ENCODE measurements around the gene CPE. TPM values are rescaled to one million over a fixed set of nuclear protein-coding genes. Genes with fewer than 3 reads are reported as not detected.

Gene CPE
- total RNA-seq, 1 experiment from 2014 or later = 29.3 TPM

- no peak overlapping the region for H2AFZ ChIP-seq (ENCODE audit: low read depth, low read length, poor library complexity, severe bottlenecking)
- H3K4me1 ChIP-seq (ENCODE audit: control insufficient read depth in 1 of 2, insufficient read depth in 2 of 2, low read length in 2 of 2) = no peaks in the 10 kb centered on the region
- no peak overlapping the region for H3K4me2 ChIP-seq (ENCODE audit: low read length)
- RAD21 ChIA-PET (ENCODE audit: low non-redundant PET in 1 of 2, low total read pairs in 2 of 2, uncharacterized antibody in 2 of 2, unreplicated experiment in 2 of 2) = interaction anchor here in 1 of 2 experiments (0.6 kb wide), 1 partner anchor 111 kb away, joined by 4 read pairs; no protein-coding TSS in a partner anchor
- no peak overlapping the region for H3K27ac ChIP-seq (ENCODE audit: low read depth, low read length)
- no peak overlapping the region for H3K9ac ChIP-seq (ENCODE audit: low read length)
- TF ChIP-seq, protein P1, sequence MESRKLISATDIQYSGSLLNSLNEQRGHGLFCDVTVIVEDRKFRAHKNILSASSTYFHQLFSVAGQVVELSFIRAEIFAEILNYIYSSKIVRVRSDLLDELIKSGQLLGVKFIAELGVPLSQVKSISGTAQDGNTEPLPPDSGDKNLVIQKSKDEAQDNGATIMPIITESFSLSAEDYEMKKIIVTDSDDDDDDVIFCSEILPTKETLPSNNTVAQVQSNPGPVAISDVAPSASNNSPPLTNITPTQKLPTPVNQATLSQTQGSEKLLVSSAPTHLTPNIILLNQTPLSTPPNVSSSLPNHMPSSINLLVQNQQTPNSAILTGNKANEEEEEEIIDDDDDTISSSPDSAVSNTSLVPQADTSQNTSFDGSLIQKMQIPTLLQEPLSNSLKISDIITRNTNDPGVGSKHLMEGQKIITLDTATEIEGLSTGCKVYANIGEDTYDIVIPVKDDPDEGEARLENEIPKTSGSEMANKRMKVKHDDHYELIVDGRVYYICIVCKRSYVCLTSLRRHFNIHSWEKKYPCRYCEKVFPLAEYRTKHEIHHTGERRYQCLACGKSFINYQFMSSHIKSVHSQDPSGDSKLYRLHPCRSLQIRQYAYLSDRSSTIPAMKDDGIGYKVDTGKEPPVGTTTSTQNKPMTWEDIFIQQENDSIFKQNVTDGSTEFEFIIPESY (IDR thresholded peaks at IDR 0.05; ENCODE audit: extremely low read depth, insufficient replicate concordance, low read length) = no peak
- TF ChIP-seq CBX3 (IDR thresholded peaks at IDR 0.05; ENCODE audit: low read depth) (no peak), POLR2AphosphoS5 (IDR thresholded peaks at IDR 0.05; ENCODE audit: low read depth, low read length) (no peak), FOSL1 (IDR thresholded peaks at IDR 0.05; ENCODE audit: low read depth) (no peak), ZFX (IDR thresholded peaks at IDR 0.05) (no peak), JUND (IDR thresholded peaks at IDR 0.05) (no peak), EZH2 (IDR thresholded peaks at IDR 0.05) (no peak), CEBPB (IDR thresholded peaks at IDR 0.05; ENCODE audit: low read depth) (no peak), EGR1 (IDR thresholded peaks at IDR 0.05; ENCODE audit: low read depth) (no peak), POLR2A (IDR thresholded peaks at IDR 0.05; ENCODE audit: borderline replicate concordance, extremely low read depth, insufficient read depth, insufficient read length) (no peak), EZH2phosphoT487 (IDR thresholded peaks at IDR 0.05; ENCODE audit: borderline replicate concordance) (no peak), ZNF274 (IDR thresholded peaks at IDR 0.05; ENCODE audit: low read depth, low read length) (no peak), ELF1 (IDR thresholded peaks at IDR 0.05; ENCODE audit: borderline replicate concordance, low read depth) (no peak), TCF7L2 (IDR thresholded peaks at IDR 0.05; ENCODE audit: borderline replicate concordance, extremely low read depth, insufficient read depth, insufficient read length) (no peak), ATF3 (IDR thresholded peaks at IDR 0.05) (no peak), SRF (IDR thresholded peaks at IDR 0.05; ENCODE audit: low read depth) (no peak), MAX (IDR thresholded peaks at IDR 0.05) (no peak), SP1 (IDR thresholded peaks at IDR 0.05; ENCODE audit: low read depth) (no peak)
- TF ChIP-seq, protein P2, sequence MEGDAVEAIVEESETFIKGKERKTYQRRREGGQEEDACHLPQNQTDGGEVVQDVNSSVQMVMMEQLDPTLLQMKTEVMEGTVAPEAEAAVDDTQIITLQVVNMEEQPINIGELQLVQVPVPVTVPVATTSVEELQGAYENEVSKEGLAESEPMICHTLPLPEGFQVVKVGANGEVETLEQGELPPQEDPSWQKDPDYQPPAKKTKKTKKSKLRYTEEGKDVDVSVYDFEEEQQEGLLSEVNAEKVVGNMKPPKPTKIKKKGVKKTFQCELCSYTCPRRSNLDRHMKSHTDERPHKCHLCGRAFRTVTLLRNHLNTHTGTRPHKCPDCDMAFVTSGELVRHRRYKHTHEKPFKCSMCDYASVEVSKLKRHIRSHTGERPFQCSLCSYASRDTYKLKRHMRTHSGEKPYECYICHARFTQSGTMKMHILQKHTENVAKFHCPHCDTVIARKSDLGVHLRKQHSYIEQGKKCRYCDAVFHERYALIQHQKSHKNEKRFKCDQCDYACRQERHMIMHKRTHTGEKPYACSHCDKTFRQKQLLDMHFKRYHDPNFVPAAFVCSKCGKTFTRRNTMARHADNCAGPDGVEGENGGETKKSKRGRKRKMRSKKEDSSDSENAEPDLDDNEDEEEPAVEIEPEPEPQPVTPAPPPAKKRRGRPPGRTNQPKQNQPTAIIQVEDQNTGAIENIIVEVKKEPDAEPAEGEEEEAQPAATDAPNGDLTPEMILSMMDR (IDR thresholded peaks at IDR 0.05 in 2 of 3, conservative IDR thresholded peaks at IDR 0.05 in 1 of 3; ENCODE audit: borderline replicate concordance in 1 of 3, insufficient read depth in 1 of 3, low read depth in 2 of 3, low read length in 2 of 3) = no peak
- TF ChIP-seq, protein P3, sequence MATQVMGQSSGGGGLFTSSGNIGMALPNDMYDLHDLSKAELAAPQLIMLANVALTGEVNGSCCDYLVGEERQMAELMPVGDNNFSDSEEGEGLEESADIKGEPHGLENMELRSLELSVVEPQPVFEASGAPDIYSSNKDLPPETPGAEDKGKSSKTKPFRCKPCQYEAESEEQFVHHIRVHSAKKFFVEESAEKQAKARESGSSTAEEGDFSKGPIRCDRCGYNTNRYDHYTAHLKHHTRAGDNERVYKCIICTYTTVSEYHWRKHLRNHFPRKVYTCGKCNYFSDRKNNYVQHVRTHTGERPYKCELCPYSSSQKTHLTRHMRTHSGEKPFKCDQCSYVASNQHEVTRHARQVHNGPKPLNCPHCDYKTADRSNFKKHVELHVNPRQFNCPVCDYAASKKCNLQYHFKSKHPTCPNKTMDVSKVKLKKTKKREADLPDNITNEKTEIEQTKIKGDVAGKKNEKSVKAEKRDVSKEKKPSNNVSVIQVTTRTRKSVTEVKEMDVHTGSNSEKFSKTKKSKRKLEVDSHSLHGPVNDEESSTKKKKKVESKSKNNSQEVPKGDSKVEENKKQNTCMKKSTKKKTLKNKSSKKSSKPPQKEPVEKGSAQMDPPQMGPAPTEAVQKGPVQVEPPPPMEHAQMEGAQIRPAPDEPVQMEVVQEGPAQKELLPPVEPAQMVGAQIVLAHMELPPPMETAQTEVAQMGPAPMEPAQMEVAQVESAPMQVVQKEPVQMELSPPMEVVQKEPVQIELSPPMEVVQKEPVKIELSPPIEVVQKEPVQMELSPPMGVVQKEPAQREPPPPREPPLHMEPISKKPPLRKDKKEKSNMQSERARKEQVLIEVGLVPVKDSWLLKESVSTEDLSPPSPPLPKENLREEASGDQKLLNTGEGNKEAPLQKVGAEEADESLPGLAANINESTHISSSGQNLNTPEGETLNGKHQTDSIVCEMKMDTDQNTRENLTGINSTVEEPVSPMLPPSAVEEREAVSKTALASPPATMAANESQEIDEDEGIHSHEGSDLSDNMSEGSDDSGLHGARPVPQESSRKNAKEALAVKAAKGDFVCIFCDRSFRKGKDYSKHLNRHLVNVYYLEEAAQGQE (IDR thresholded peaks at IDR 0.05; ENCODE audit: low read depth) = no peak
- no peaks in the 10 kb centered on the region for H3K79me2 ChIP-seq (ENCODE audit: insufficient read depth, low read length)
- no peaks in the 10 kb centered on the region for H3K36me3 ChIP-seq (ENCODE audit: control insufficient read depth in 1 of 2, insufficient read depth in 2 of 2, low read length in 2 of 2)
- CTCF ChIA-PET = interaction anchor here (1.2 kb wide), 1 partner anchor 106 kb away, joined by 5 read pairs; no protein-coding TSS in a partner anchor
- no peaks in the 10 kb centered on the region for H4K20me1 ChIP-seq (ENCODE audit: insufficient read depth)
- no peaks in the 10 kb centered on the region for H3K27me3 ChIP-seq (ENCODE audit: insufficient read depth, low read length)
- H3K9me3 ChIP-seq (ENCODE audit: control insufficient read depth in 1 of 2, insufficient read depth in 1 of 2, low read depth in 1 of 2, low read length in 2 of 2) = no peaks in the 10 kb centered on the region
- no peak for ATAC-seq
- no peak overlapping the region for H3K4me3 ChIP-seq (replicated peaks in 1 of 2; ENCODE audit: low read depth in 1 of 2, low read length in 2 of 2)
- no peaks in the 10 kb centered on the region for H3K9me2 ChIP-seq (ENCODE audit: insufficient read depth)
- no peak for DNase-seq (ENCODE audit: low read depth, low spot score)
- intact Hi-C loops (cut with micrococcal nuclease) = no loop called here
- BruUV-seq (replicated peaks) = no TSS peak
- POLR2A ChIA-PET = interaction anchor here (0.7 kb wide), 1 partner anchor 134 kb away, joined by 3 read pairs; the partner anchor contains the start of gene MSMO1
Measured at GRCh38 chr4:165461159-165461821, 82.5 kb downstream of the CPE start.

All from HCT116 (cell line).